GM19023 (cell line): ENCODE measurements around the gene ANKRD24.
"Not testable (repeated sequence)": the region's sequence is repeated elsewhere in the genome, so short reads cannot be mapped to it uniquely, and the experiment has no call there.

Experiments
- ATAC-seq: cut with Tn5 transposase; IDR thresholded peaks from one replicate; pipeline ENCODE4 v1.9.1; 2021; ENCODE audit warnings: mild to moderate bottlenecking, moderate library complexity; ENCODE audit not compliant: unreplicated experiment

The ANKRD24 gene

DNA sequence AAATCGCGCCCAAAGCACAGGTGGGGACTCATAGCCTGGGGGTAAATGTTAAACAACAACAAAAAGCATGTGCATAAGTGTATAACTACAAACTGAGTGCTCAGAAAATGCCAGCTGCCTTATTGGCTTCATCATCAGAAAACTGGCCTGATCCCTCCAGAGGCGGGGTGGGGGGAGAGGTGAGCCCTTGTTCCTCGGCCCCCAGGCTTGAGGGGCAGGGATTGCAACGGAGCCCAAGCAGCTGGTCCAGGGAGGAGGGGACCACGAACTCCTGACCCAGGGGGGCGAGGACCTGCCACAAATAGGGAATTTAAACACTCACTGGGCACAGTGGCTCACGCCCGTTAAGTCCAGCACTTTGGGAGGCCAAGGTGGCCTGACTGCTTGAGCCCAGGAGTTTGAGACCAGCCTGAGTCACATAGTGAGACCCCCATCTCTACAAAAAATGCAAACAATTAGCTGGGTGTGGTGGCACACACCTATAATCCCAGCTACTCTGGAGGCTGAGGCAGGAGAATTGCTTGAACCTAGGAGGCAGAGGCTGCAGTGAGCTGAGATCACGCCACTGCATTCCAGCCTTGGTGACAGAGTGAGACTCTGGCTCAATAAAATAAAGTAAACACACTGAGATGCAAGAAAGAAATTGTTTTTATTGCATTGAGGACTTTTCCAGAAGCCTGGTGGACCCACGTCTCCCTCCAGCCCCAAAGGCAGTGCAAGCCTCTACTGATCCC, 8.8 kb upstream of the ANKRD24 start:
- no peak for ATAC-seq

DNA sequence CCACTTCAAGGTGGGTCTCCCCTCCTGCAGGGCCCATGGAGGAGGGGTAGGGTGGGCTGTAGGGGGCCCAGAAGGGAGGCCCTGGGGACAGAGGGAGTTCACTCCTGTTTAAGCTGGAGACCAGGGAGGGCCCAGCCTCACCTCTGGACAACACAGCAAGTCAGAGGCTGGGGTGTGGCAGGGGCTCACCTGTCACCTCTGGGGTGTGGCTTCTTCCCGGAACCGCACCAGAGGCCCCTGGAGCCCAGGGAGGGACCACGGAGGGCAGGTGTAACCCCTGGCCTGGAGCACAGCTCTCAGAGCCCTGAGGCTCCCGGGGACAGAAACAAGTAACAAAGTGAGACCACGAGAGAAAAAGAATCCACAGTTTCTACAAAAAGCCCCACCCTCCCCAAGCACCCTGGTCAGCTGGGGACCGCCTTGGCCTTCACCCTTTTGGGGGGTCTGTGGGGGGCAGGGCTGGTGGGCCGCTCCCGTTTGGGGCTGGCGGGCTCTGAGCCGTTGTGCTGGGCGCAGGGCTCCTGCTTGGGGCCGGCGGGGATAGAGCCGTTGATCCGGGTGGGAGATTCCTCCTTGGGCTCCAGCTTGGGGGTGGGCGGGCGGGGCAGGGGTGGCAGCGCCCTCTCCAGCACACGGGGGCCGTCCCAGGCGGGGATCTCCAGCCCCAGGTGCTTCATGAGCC, 8.1 kb upstream of the ANKRD24 start:
- no peak for ATAC-seq

DNA sequence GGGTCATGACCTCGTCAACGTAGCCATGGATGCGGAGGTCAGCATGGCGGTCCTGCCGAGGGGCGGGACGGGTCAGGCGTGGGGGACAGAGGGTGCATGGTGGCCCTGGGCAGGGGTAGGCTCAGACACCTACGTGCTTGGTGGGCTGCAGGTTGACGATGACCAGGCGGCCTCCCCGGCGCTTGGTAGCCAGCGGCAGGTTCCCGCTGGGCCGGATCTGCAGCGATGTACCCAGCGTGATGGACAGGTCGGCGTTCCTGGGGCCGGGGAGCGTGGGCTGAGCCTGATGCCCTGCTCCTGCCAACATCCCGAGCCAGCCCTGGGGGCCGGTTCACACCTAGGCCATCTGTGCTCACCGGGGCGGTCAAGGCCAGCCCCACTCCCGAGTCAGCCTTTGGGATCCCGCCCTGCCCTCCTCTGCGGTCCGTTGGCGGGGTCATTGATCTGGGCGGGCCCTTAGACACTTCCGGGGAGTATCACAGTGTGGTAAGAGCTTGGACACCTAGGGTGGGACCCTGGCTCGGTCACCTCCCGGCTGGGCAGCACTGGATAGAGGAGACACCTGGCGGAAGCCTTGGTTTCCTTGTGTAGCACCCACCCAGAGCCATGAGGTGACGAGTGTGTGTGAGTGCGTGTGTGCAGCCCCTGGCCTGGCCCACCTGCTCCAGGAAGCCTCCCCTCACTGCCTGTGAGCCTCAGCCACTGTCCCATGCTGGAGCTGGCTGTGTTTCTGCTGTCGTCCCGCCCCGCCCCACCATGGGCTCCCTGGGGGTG, 7.4 kb upstream of the ANKRD24 start:
- ATAC-seq, result no peak

DNA sequence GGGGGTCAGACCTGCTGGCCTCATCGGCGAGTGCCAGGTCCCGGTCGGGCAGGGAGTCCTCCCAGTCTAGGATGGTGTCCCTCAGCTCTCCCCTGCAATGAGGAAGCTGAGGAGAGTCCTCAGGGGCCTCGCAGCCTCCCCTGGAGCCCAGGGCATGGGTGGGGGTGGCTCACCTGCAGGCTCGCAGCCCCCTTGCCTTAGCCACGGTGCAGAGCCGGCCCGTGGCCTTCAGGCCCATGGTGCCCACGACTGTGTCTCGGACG, 6.9 kb upstream of the ANKRD24 start:
- ATAC-seq, result no peak

DNA sequence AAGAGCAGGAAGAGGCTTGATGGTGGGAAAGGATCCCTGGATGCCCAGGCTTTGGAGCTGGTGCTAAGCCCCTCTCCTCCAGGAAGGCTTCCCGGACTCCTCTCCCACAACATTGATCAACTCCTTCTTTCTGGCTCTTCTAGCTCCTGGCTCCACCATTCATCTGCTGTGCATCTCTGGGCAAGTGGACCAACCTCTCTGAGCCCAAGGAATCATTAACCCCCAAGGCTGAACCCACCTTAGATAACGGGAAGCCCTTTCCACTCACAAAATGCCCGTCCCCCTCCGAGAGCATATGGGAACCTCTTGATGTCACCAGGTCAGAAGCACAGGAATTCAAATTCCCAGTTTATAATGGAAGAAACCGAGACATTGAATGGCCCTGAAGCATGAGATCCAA, 5.3 kb upstream of the ANKRD24 start:
- no peak for ATAC-seq

DNA sequence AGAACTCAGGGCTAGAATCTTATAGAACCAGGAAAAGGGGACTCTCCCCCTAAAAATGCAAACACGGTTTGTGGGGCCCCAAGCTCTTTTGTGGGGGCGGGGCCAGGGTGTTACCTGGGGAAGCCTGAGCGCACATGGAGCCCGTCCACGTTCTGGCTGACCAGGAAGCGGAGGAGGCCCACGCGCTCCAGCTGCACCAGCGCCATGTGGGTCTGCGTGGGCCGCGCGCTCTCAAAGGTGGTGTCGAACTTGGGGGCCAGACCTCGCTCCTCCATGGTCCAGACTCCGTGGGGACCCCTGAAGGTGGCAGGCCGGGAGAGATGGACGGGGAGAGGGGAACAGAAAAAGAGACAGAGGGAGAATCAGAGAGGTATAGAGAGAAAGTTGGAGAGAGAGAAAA, 3.5 kb upstream of the ANKRD24 start:
- ATAC-seq, result no peak

DNA sequence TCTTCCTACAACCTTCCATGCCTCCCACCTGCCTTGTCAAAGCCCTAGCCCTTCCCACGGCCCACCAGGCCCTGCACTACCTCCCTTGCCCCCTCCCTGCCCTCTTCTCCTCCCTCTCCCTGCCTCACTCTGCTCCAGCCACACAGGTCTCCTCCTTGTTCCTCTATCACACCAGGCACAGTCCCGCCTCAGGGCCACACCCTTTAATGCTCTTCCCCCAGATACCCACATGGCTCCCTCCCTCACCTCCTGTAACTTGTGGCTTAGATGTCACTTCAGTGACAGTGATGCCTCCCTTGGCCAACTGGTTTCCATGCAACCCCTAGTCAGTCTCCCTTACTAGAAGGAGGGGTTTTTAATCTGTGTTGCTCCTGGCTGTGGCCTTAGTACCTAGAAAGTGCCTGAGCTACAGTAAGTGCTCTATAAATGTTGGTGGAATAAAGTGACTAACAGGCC, 1.4 kb upstream of the ANKRD24 start:
- no peak for ATAC-seq

DNA sequence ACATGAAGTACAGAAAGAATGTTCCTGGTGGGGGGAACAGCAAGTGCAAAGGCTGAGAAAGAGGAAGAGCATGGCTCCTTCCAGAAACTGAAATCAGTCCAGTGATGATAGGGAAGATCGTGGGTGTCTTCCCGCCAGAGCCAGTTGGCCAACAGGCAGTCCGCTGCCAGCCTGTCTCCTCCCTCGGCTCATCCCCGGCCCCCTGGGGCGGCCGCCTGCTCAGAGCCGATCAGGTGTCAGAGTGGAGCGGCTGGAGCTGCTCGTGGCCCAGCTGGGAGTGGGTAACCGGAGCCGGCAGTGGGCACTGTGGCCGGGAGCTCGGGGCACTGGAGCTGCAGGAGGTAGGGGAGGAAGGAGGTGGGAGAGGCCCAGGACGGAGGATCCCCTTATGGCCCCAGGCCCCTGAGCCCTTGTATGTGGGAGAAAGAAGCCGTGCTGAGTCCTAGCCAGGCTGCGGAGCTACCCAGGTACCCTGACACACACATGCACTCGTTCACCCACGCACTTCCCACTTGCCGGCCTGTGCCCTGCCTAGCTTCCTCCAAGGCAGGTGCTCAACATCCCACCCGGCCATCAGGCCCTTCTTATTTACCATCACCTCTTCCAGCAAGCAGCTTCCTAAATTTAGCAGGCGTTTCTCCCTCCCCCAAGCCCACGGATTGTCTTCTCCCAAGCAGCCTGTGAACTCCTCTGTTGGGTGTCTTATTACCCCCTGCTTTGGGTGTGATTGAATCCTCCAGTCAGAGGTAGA, 1.7 kb downstream of the ANKRD24 start:
- no peak for ATAC-seq

DNA sequence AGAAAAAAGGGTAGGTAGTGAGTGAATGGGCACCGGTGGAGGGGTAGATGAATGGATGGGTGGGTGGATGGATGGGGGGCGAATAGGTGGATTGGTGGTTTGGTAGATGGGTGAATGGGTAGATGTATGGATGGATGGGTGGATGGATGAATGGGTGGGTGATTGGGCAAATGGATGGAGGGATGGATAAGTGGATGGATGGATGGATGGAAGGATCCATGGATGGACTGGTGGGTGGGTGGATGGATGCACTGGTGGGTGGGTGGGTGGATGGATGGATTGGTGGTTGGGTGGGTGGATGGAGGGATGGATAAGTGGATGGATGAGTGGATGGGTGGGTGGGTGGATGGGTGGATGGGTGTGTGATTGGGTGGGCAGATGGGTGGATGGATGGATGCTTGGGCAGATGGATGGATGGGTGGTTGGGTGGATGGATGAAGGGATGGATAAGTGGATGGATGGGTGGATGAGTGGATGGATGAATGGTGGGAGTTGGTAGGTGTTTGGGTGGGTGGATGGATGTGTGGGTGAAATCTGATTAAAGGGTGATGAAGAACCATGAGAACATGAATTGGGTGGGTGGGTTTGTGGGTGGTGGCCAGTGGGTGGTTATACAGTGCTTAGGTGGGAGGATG, 2.3 kb downstream of the ANKRD24 start:
- ATAC-seq, result no peak

DNA sequence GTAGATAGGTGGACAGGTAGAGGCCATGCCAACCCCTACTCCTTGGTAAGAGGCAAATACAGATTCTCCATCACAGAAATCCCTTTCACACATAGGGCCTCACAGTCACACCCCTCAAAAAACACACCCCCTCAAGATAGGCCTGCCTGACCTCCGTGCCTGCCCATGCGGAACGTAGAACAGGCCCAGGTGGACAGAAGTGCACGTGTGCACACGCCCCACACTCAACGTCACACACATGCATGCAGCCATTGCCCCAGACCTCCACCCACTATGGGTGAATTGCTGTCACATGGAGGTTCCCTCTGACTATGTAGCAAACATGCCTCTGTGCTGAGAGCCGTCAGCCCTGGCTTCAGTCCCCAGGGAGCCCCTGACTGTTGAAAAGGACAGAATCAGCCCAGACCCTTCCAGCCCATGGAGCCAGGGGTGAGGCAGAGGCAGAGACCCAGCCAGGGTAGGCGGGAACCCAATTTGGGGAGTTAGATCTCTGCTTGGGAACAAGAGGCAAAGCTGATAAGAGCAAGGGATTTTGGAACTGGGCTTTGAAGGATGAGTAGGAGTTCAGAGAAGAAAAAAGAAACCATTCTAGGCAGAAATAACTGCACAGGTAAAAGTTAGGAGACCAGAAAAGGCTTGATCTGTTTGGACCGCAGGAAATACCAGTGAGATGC, 3.1 kb downstream of the ANKRD24 start:
- no peak for ATAC-seq

DNA sequence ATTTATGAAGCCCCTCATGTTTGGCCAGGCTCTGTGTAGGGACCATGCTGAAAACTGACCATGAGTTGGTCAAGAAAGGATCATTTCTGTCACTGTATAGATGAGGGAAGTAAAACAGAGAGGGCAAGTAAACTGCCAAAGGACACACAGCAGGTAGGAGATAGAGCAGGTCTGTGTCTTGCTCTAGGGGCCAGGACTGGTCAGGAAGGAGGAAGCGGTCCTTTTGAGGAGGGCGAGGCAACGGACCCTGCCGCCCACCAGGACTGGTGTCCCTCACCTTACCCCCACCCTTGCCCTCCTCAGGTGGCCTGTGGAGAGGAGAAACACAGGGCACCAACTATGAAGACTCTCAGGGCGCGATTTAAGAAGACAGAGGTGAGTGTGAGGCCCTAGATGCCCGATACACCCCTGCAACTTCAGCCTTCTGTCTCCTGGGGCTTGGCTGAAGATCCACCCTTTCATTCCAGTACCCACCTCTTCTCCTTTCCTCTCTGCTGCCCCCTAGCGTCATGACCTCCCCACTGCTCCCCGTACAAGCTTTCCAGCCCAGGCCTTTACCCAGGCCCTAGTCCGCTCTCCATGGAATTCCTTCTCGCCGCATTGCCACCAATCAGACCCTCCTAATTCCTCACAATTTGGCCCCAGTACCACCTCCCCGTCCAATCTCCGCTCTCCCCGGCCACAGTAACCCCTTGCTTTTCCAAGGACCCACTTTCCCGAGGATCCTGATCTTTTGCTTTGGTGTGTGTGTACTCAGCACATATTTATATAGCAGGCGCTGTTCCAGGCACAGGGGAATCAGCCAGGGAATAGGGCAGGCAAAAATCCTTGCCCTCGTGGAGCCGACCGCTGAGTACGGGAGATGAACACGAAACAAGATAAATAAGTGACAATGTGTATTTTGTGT, 3.9 kb downstream of the ANKRD24 start:
- no peak for ATAC-seq

DNA sequence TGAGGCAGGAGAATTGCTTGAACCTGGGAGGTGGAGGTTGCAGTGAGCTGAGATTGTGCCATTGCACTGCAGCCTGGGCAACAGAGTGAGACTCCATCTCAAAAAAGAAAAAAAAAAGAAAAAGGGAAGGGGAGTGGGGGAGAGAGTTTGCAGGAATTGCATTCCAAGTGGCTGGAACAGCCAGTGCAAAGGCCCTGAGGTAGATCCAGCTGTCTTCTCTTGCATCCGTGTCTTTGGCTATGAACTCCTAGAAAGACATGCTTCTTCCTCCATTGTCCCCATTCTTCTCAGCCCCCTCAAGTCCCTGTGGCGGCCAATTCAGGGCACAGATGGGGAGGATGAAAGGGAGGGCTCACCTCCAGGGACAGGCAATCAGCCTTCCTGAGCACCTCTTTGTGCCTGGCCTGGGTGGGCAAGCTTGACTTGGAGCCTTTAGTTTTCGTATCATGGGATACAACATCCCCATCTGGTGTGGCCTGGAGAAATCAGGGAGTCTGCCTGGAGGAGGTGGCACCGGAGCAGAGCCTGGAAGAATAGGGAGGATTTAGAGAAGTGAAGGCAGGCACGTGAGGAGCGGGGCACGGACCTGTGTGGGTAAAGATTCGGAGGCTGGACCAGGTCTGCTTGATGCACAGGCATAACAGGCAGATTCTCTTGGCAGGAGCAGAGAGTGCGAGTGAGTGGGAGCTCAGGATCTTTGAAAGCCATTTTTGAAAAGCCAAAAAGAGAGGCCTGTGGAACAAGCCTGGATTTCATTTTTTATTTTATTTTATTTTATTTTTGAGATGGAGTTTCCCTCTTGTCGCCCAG, 5.0 kb downstream of the ANKRD24 start:
- no peak for ATAC-seq

DNA sequence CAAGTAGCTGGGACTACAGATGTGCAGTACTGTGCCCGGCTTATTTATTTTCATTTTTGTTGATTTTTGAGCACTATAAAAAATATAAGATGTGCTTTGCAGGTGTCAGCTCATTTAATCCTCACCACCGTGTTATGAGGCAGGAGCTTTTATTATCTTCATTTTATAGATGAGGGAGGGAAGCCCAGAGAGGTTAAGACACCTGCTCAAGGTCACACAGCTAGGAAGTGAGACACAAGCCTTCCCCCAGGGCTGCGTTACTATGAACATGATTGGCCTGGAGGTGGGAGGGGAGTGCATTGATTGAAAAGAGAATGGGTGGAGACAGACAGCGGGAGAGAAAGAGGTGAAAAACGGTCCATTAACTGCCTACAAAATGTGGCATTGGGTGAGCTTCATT, 7.2 kb downstream of the ANKRD24 start:
- no peak for ATAC-seq

DNA sequence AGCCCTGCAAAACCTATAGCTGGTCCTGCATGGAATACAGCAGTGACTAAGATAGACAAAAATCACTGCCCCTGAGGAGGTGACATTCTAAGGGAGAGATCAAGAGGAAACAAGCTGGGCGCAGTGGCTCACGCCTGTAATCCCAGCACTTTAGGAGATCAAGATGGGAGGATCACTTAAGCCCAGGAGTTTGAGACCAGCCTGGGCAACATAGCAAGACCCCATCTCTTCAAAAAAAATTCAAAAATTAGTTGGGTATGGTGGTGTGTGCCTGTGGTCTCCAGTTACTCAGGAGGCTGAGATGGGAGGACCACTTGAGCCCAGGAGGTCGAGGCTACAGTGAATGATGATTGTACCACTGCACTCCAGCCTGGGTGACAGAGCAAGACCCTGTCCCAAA, 10.0 kb downstream of the ANKRD24 start:
- not testable (repeated sequence) for ATAC-seq

DNA sequence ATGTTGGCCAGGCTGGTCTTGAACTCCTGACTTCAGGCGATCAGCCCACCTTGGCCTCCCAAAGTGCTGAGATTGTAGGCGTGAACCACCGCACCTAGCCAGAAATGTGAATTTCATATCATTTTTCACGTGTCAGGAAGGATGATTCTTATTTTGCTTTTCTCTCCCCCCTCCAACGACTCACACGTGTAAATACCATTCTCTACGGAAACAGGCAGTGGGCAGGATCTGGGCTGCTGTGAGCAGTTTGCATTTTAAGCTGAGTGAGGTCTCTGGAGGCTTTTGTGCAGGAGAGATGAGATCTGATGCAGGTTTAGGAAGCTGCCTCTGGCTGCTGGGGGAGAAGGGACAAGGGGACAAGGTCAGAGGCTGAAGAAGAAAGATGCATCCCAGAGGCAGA, 11.9 kb downstream of the ANKRD24 start:
- ATAC-seq, result no peak

DNA sequence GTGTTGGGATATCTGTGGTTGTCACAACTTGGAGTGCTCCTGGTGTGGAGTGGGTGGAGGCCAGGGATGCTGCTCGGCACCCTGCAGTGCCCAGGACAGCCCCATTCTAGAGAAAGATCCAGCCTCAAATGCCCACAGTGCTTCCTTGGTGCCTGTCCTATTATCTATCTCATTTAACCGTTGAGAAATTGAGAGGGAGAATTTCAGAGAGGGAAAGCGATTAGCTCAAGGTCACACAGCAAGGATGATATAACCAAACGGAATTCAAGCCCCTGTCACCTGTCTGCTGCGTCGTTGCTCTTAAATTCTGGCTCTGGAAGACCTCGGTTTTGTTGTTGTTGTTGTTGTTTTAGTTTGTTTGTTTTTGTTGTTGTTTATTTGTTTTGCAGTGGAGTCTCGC, 13.5 kb downstream of the ANKRD24 start:
- ATAC-seq, result no peak

DNA sequence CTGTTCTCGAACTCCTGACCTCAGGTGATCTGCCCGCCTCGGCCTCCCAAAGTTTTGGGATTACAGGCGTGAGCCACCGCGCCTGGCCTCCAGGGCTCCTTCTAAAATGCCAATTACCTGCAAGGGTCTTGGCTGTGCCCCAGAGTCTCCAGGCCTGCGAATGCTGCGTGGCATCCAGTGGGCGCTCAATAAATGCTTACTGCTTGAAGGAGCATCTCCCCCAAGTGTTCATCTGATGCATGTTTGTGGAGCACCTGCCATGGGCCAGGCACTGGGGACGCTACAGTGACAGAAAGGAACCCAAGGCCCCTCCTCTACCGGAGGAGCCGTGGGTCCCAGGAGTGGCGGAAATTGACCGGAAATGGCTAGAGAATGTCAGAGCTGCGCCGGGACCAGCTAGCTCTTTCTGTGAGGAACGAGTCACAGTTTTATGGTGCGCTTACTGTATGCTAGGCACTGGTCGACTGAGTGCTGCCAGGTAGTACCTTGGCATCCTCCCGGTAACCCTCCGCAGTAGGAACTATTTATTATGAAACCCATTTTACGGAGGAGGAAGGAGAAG, 14.2 kb downstream of the ANKRD24 start:
- no peak for ATAC-seq

DNA sequence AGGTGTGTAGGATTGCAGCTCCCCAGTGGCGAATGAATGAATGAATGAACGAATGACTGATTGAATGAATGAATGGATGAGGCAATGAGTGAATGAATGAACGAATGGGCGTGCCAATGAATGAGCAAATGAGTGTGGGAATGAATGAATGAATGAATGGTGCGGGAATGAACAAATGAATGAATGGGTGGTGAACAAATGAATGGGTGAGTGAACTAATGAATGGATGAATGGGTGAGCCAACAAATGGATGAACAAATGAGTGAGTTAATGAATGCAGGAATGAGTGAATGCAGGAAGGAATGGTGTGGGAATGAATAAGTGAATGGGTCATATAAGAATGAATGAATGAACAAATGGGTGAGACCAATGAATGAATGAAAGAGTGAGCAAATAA, 14.7 kb downstream of the ANKRD24 start:
- no peak for ATAC-seq
